ENCODE data around the gene GALNT10. TPM values are rescaled to one million over a fixed set of nuclear protein-coding genes. Genes with fewer than 3 reads are reported as not detected.

GALNT10 gene
- polyA plus RNA-seq, 2 donors = 1.4 to 1.9 TPM

DNA sequence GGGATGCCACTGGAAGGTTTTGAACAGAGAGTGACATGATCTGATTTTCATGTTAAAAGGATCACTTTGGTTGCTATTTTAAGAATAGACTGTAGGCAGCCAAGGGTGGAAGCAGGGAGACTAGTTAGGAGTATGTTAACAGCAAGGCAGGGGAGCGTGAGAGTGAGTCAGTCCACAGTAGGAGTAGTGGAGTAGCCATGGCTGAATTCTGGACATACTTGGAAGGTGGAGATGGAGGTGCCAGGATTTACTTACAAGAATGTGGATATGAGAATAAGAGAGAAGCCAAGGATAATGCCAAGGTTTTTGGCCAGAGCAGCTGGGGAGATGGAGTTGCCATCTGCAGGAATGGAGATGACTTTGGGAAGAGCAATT lies 118.8 kb downstream of the GALNT10 start:
- Histone ChIP-seq H3K27ac (ENCODE audit: low read depth in 2 of 2, low read length in 1 of 2) (no peak overlapping the region), H3K27me3 (ENCODE audit: control insufficient read depth in 1 of 2, insufficient read depth in 2 of 2, low read length in 2 of 2) (no peaks in the 10 kb centered on the region), H3K4me3 (ENCODE audit: low read depth in 1 of 2, low read length in 2 of 2) (no peak overlapping the region), H3K9me3 (ENCODE audit: control insufficient read depth in 2 of 2, insufficient read depth in 1 of 2, low read depth in 1 of 2, low read length in 1 of 2) (no peaks in the 10 kb centered on the region), H3K36me3 (ENCODE audit: control insufficient read depth in 2 of 2, insufficient read depth in 2 of 2, low read length in 1 of 2) (no peaks in the 10 kb centered on the region), H3K4me1 (ENCODE audit: control insufficient read depth in 2 of 2, insufficient read depth in 2 of 2, low read length in 1 of 2) (no peaks in the 10 kb centered on the region)
- 89 to 95% methylated on average over 1 of the region's 1 CpG for WGBS, 2 donors

DNA sequence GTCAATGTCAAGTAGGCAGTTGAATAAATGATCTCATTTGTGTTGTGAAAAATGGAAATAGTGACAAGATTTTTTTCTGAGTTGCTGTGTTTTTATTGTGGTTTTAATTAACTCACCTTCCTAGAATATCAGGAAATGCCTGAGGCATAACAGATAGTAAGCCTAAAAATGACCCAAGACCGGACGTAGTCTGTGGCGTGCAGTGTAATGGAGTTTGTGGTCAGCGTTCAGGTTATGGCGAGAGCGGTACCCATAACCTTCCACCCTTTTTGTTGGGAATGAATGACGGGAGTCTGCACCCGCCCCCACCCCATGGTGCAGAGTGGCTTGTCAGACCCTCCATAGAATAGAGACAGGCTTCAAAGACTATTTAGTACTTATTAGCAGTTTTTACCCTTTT lies 119.3 kb downstream of the GALNT10 start:
- H3K36me3 ChIP-seq (ENCODE audit: control insufficient read depth in 2 of 2, insufficient read depth in 2 of 2, low read length in 1 of 2) = no peaks in the 10 kb centered on the region
- 84 to 87% methylated on average over 8 of the region's 8 CpGs for WGBS, 2 donors
- no peaks in the 10 kb centered on the region for H3K9me3 ChIP-seq (ENCODE audit: control insufficient read depth in 2 of 2, insufficient read depth in 1 of 2, low read depth in 1 of 2, low read length in 1 of 2)
- H3K4me3 ChIP-seq (ENCODE audit: low read depth in 1 of 2, low read length in 2 of 2) = no peak overlapping the region
- H3K4me1 ChIP-seq (ENCODE audit: control insufficient read depth in 2 of 2, insufficient read depth in 2 of 2, low read length in 1 of 2) = no peaks in the 10 kb centered on the region
- no peaks in the 10 kb centered on the region for H3K27me3 ChIP-seq (ENCODE audit: control insufficient read depth in 1 of 2, insufficient read depth in 2 of 2, low read length in 2 of 2)
- no peak overlapping the region for H3K27ac ChIP-seq (ENCODE audit: low read depth in 2 of 2, low read length in 1 of 2)

- Histone ChIP-seq H3K4me3 (ENCODE audit: low read depth in 1 of 2, low read length in 2 of 2) (no peak overlapping the region), H3K36me3 (ENCODE audit: control insufficient read depth in 2 of 2, insufficient read depth in 2 of 2, low read length in 1 of 2) (no peaks in the 10 kb centered on the region), H3K27me3 (ENCODE audit: control insufficient read depth in 1 of 2, insufficient read depth in 2 of 2, low read length in 2 of 2) (no peaks in the 10 kb centered on the region), H3K9me3 (ENCODE audit: control insufficient read depth in 2 of 2, insufficient read depth in 1 of 2, low read depth in 1 of 2, low read length in 1 of 2) (no peaks in the 10 kb centered on the region), H3K27ac (ENCODE audit: low read depth in 2 of 2, low read length in 1 of 2) (no peak overlapping the region), H3K4me1 (ENCODE audit: control insufficient read depth in 2 of 2, insufficient read depth in 2 of 2, low read length in 1 of 2) (no peaks in the 10 kb centered on the region)
- WGBS, 2 donors = 84 to 89% methylated on average over 5 of the region's 5 CpGs
Observed at GRCh38 chr5:154311362-154311761, 120.8 kb downstream of the GALNT10 start.

DNA sequence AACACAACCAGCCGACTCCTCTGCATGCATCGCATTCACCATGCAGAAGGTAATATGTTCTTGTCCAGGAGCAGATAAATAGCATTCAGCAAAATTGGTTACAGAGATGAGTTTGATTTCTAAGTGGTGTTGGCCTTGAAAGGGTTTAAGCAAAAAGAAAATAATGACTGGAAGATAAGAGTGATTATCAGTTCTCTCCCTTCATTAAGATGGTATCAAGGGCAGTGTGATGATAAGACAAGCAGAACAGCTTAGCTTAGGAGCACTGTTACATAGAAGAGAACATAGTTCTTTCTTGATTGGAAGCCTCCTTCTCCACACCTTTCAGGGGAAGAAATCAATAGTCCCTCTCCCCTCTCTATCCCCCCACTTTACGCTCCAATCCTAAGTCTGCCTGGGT lies 121.5 kb downstream of the GALNT10 start:
- Histone ChIP-seq H3K36me3 (ENCODE audit: control insufficient read depth in 2 of 2, insufficient read depth in 2 of 2, low read length in 1 of 2) (no peaks in the 10 kb centered on the region), H3K27me3 (ENCODE audit: control insufficient read depth in 1 of 2, insufficient read depth in 2 of 2, low read length in 2 of 2) (no peaks in the 10 kb centered on the region), H3K4me3 (ENCODE audit: low read depth in 1 of 2, low read length in 2 of 2) (no peak overlapping the region), H3K27ac (ENCODE audit: low read depth in 2 of 2, low read length in 1 of 2) (no peak overlapping the region), H3K9me3 (ENCODE audit: control insufficient read depth in 2 of 2, insufficient read depth in 1 of 2, low read depth in 1 of 2, low read length in 1 of 2) (no peaks in the 10 kb centered on the region), H3K4me1 (ENCODE audit: control insufficient read depth in 2 of 2, insufficient read depth in 2 of 2, low read length in 1 of 2) (no peaks in the 10 kb centered on the region)
- 96 to 97% methylated on average over 3 of the region's 3 CpGs for WGBS, 2 donors

- no peaks in the 10 kb centered on the region for H3K9me3 ChIP-seq (ENCODE audit: control insufficient read depth in 2 of 2, insufficient read depth in 1 of 2, low read depth in 1 of 2, low read length in 1 of 2)
- H3K4me3 ChIP-seq (ENCODE audit: low read depth in 1 of 2, low read length in 2 of 2) = no peak overlapping the region
- H3K27ac ChIP-seq (ENCODE audit: low read depth in 2 of 2, low read length in 1 of 2) = no peak overlapping the region
- no peaks in the 10 kb centered on the region for H3K27me3 ChIP-seq (ENCODE audit: control insufficient read depth in 1 of 2, insufficient read depth in 2 of 2, low read length in 2 of 2)
- no peaks in the 10 kb centered on the region for H3K36me3 ChIP-seq (ENCODE audit: control insufficient read depth in 2 of 2, insufficient read depth in 2 of 2, low read length in 1 of 2)
- H3K4me1 ChIP-seq (ENCODE audit: control insufficient read depth in 2 of 2, insufficient read depth in 2 of 2, low read length in 1 of 2) = no peaks in the 10 kb centered on the region
Observed at GRCh38 chr5:154312576-154312975, 122.0 kb downstream of the GALNT10 start.

- 74 to 81% methylated on average over 4 of the region's 4 CpGs for WGBS, 2 donors
- no peak overlapping the region for H3K27ac ChIP-seq (ENCODE audit: low read depth in 2 of 2, low read length in 1 of 2)
- no peak overlapping the region for H3K4me3 ChIP-seq (ENCODE audit: low read depth in 1 of 2, low read length in 2 of 2)
- H3K36me3 ChIP-seq (ENCODE audit: control insufficient read depth in 2 of 2, insufficient read depth in 2 of 2, low read length in 1 of 2) = no peaks in the 10 kb centered on the region
- no peaks in the 10 kb centered on the region for H3K27me3 ChIP-seq (ENCODE audit: control insufficient read depth in 1 of 2, insufficient read depth in 2 of 2, low read length in 2 of 2)
- no peaks in the 10 kb centered on the region for H3K4me1 ChIP-seq (ENCODE audit: control insufficient read depth in 2 of 2, insufficient read depth in 2 of 2, low read length in 1 of 2)
- no peaks in the 10 kb centered on the region for H3K9me3 ChIP-seq (ENCODE audit: control insufficient read depth in 2 of 2, insufficient read depth in 1 of 2, low read depth in 1 of 2, low read length in 1 of 2)
Observed at GRCh38 chr5:154313360-154314017, 123.0 kb downstream of the GALNT10 start.

DNA sequence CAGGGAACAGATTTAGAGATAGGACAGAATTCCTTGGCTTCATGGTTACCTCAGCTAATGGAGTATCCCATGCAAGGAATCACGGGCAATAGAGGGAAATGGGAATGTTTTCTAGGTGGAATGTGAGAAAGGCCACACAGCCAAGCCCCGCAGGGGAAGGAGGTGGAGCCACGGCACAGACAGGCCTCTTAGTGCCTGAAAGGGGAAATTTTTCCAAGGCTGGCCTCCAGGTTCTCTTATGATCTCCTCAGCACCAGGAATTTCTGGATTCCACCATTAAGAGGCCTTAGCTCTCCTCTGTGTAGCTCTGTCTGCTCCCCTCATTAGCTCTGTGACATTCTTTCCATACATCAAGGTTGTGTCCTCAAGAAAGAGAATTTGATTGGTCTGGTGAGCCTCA lies 124.7 kb downstream of the GALNT10 start:
- Histone ChIP-seq H3K4me3 (ENCODE audit: low read depth in 1 of 2, low read length in 2 of 2) (no peak overlapping the region), H3K27me3 (ENCODE audit: control insufficient read depth in 1 of 2, insufficient read depth in 2 of 2, low read length in 2 of 2) (no peaks in the 10 kb centered on the region), H3K4me1 (ENCODE audit: control insufficient read depth in 2 of 2, insufficient read depth in 2 of 2, low read length in 1 of 2) (no peaks in the 10 kb centered on the region), H3K27ac (ENCODE audit: low read depth in 2 of 2, low read length in 1 of 2) (no peak overlapping the region), H3K36me3 (ENCODE audit: control insufficient read depth in 2 of 2, insufficient read depth in 2 of 2, low read length in 1 of 2) (no peaks in the 10 kb centered on the region), H3K9me3 (ENCODE audit: control insufficient read depth in 2 of 2, insufficient read depth in 1 of 2, low read depth in 1 of 2, low read length in 1 of 2) (no peaks in the 10 kb centered on the region)
- WGBS, 2 donors = 91 to 100% methylated on average over 3 of the region's 3 CpGs

DNA sequence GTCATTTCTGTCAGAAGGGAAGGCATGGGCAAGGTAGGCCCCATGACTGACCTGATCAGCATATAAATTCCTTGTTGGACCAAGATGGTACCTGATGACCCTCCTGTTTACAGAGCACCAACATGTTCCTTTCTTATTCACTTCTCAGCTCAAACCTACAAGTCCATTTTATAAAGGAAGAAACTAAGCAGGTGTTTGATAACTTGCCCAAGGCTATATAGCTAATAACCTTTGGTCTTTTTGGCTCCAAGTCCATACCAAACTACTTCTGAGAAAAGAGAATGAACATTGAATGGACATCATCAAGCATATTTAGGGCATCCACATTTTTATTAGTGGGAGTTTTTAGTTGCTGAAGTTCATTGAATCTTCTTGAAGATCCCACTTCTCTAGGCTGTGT lies 125.2 kb downstream of the GALNT10 start:
- no peak overlapping the region for H3K4me3 ChIP-seq (ENCODE audit: low read depth in 1 of 2, low read length in 2 of 2)
- no peaks in the 10 kb centered on the region for H3K27me3 ChIP-seq (ENCODE audit: control insufficient read depth in 1 of 2, insufficient read depth in 2 of 2, low read length in 2 of 2)
- no peak overlapping the region for H3K27ac ChIP-seq (ENCODE audit: low read depth in 2 of 2, low read length in 1 of 2)
- no peaks in the 10 kb centered on the region for H3K9me3 ChIP-seq (ENCODE audit: control insufficient read depth in 2 of 2, insufficient read depth in 1 of 2, low read depth in 1 of 2, low read length in 1 of 2)
- H3K36me3 ChIP-seq (ENCODE audit: control insufficient read depth in 2 of 2, insufficient read depth in 2 of 2, low read length in 1 of 2) = no peaks in the 10 kb centered on the region
- H3K4me1 ChIP-seq (ENCODE audit: control insufficient read depth in 2 of 2, insufficient read depth in 2 of 2, low read length in 1 of 2) = no peaks in the 10 kb centered on the region

DNA sequence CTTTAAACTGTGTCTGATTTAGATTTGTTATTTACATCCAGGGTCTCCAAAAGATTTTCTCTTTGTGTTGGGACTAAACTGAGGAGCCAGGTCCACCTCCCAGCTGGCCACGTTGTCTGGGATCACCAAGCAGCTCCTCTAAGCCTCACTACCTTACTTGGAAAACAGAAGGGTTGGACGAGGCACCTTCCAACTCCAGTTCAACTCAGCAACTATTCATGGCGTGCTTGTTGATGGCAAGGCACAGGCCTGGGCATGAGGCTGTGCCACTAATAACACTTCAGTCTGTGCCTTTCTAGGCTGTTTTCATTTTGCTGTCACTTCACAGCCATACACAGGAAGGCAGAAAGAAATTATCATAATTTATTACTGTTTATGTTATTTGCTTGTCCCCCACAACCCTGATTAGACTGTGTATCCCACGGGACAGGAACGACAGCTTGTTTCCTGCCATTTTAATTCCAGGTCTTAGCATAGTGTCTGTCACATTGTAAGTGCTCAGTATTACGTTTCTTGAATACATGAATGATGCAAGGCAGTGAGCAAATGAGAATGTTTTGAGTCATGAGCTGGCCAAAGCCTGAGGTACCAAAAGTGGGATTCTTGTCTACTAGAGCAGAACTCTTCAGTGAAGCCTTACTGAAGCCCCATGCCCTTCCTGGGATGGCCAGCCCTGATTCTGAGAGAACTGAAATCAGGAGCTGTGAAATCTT lies 125.8 kb downstream of the GALNT10 start:
- H3K27ac ChIP-seq (ENCODE audit: low read depth in 2 of 2, low read length in 1 of 2) = no peak overlapping the region
- 73 to 74% methylated on average over 6 of the region's 6 CpGs for WGBS, 2 donors
- H3K4me1 ChIP-seq (ENCODE audit: control insufficient read depth in 2 of 2, insufficient read depth in 2 of 2, low read length in 1 of 2) = no peaks in the 10 kb centered on the region
- no peaks in the 10 kb centered on the region for H3K9me3 ChIP-seq (ENCODE audit: control insufficient read depth in 2 of 2, insufficient read depth in 1 of 2, low read depth in 1 of 2, low read length in 1 of 2)
- H3K27me3 ChIP-seq (ENCODE audit: control insufficient read depth in 1 of 2, insufficient read depth in 2 of 2, low read length in 2 of 2) = no peaks in the 10 kb centered on the region
- no peak overlapping the region for H3K4me3 ChIP-seq (ENCODE audit: low read depth in 1 of 2, low read length in 2 of 2)
- H3K36me3 ChIP-seq (ENCODE audit: control insufficient read depth in 2 of 2, insufficient read depth in 2 of 2, low read length in 1 of 2) = no peaks in the 10 kb centered on the region

DNA sequence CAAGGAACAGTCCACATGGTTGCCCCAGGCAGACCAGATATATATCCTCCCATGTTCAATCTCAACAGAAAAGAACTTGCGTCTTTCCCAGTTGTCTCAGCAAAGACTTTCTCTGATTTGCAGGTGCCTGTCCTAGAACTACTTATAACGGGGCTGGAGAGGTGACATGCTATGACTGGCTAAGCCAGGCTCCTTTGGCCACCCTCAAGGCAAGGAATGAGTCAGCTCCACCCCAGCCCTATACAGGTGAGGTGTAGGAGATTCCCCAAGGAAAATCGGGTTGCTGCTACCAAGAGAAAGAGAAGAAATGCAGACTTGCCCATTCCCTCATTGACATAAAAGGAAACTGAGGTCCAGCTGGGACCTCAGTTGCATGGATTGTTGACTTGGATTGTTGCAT lies 127.4 kb downstream of the GALNT10 start:
- Histone ChIP-seq H3K36me3 (ENCODE audit: control insufficient read depth in 2 of 2, insufficient read depth in 2 of 2, low read length in 1 of 2) (no peaks in the 10 kb centered on the region), H3K4me3 (ENCODE audit: low read depth in 1 of 2, low read length in 2 of 2) (no peak overlapping the region), H3K27me3 (ENCODE audit: control insufficient read depth in 1 of 2, insufficient read depth in 2 of 2, low read length in 2 of 2) (no peaks in the 10 kb centered on the region), H3K4me1 (ENCODE audit: control insufficient read depth in 2 of 2, insufficient read depth in 2 of 2, low read length in 1 of 2) (no peaks in the 10 kb centered on the region), H3K9me3 (ENCODE audit: control insufficient read depth in 2 of 2, insufficient read depth in 1 of 2, low read depth in 1 of 2, low read length in 1 of 2) (no peaks in the 10 kb centered on the region), H3K27ac (ENCODE audit: low read depth in 2 of 2, low read length in 1 of 2) (no peak overlapping the region)
- WGBS, 2 donors = 77 to 88% methylated on average over 3 of the region's 3 CpGs

All from esophagus (tissue), 2 donors.